Type B pancreatic cell (in vitro differentiated cells): ENCODE measurements around the gene CD83. TPM values are rescaled to one million over a fixed set of nuclear protein-coding genes. Genes with fewer than 3 reads are reported as not detected.

Experiments
- DNase-seq: peaks from one replicate; pipeline ENCODE4 v3.0.0; 2021; ENCODE audit warnings: mixed read lengths; ENCODE audit not compliant: unreplicated experiment; ENCODE audit errors: extremely low spot score
- H3K27ac Mint-ChIP-seq: 2 replicates; pipeline ENCODE4 v1.8.0; 2021; ENCODE audit warnings: mild to moderate bottlenecking, mixed read lengths
- H3K27me3 Mint-ChIP-seq: 2 replicates; pipeline ENCODE4 v1.8.0; 2021; ENCODE audit warnings: mixed read lengths
- H3K36me3 Mint-ChIP-seq: 2 replicates; pipeline ENCODE4 v1.8.0; 2021; ENCODE audit warnings: mixed read lengths
- H3K4me1 Mint-ChIP-seq: one replicate; pipeline ENCODE4 v1.8.0; 2021; ENCODE audit warnings: mixed read lengths; ENCODE audit not compliant: unreplicated experiment
- H3K4me3 Mint-ChIP-seq: 2 replicates; pipeline ENCODE4 v1.8.0; 2021; ENCODE audit warnings: mild to moderate bottlenecking, mixed read lengths
- H3K9me3 Mint-ChIP-seq: 2 replicates; pipeline ENCODE4 v1.8.0; 2021; ENCODE audit warnings: mixed read lengths
- CTCF ChIP-seq: fragments of 200-600 bp; sonication (generic); conservative IDR thresholded peaks from 2 replicates; pipeline ENCODE4 v1.5.0; 2021; ENCODE audit warnings: antibody characterized with exemption, mild to moderate bottlenecking
- total RNA-seq: library from RNA; stranded (reverse); gene quantifications from 2 replicates; pipeline ENCODE4 v1.2.1, GENCODE V29; 2021; ENCODE audit warnings: low replicate concordance

Gene CD83
- total RNA-seq, 1 donor from 2014 or later = 7.7 TPM

GRCh38 chr6:14118446-14118845 lies 874 bp downstream of the CD83 start:
- Mint-ChIP-seq H3K36me3 (peaks cover 3% of the 10 kb centered on the region), H3K27me3 (peaks cover 33% of the 10 kb centered on the region), H3K27ac (peak overlapping the region; percentile 82), H3K9me3 (no peaks in the 10 kb centered on the region), H3K4me3 (peak overlapping the region; percentile 94), H3K4me1 (peaks cover 10% of the 10 kb centered on the region)
- no peak for DNase-seq
- TF ChIP-seq CTCF = no peak

GRCh38 chr6:14119784-14120183 lies 2.2 kb downstream of the CD83 start:
- H3K36me3 Mint-ChIP-seq = peaks cover 3% of the 10 kb centered on the region
- H3K27ac Mint-ChIP-seq = no peak overlapping the region
- peaks cover 10% of the 10 kb centered on the region for H3K4me1 Mint-ChIP-seq
- peaks cover 28% of the 10 kb centered on the region for H3K27me3 Mint-ChIP-seq
- DNase-seq = no peak
- TF ChIP-seq CTCF = no peak
- no peak overlapping the region for H3K4me3 Mint-ChIP-seq
- H3K9me3 Mint-ChIP-seq = no peaks in the 10 kb centered on the region

GRCh38 chr6:14120546-14120945 lies 3.0 kb downstream of the CD83 start:
- Mint-ChIP-seq H3K4me1 (peaks cover 10% of the 10 kb centered on the region), H3K36me3 (peaks cover 3% of the 10 kb centered on the region), H3K27ac (no peak overlapping the region), H3K27me3 (peaks cover 21% of the 10 kb centered on the region), H3K4me3 (no peak overlapping the region), H3K9me3 (no peaks in the 10 kb centered on the region)
- no peak for DNase-seq
- TF ChIP-seq CTCF = no peak

GRCh38 chr6:14121936-14122344 lies 4.4 kb downstream of the CD83 start:
- no peak for DNase-seq
- H3K9me3 Mint-ChIP-seq = no peaks in the 10 kb centered on the region
- TF ChIP-seq CTCF = no peak
- peaks cover 3% of the 10 kb centered on the region for H3K36me3 Mint-ChIP-seq
- H3K27me3 Mint-ChIP-seq = peaks cover 12% of the 10 kb centered on the region
- no peak overlapping the region for H3K27ac Mint-ChIP-seq
- H3K4me1 Mint-ChIP-seq = peaks cover 6% of the 10 kb centered on the region
- H3K4me3 Mint-ChIP-seq = no peak overlapping the region

- no peak for DNase-seq
- Mint-ChIP-seq H3K36me3 (peaks cover 3% of the 10 kb centered on the region), H3K9me3 (no peaks in the 10 kb centered on the region), H3K4me3 (no peak overlapping the region), H3K27ac (no peak overlapping the region), H3K4me1 (peaks cover 10% of the 10 kb centered on the region), H3K27me3 (peaks cover 8% of the 10 kb centered on the region)
- TF ChIP-seq CTCF = no peak
These were observed 6.0 kb downstream of the CD83 start for GRCh38 chr6:14123386-14124111.
